Head of caudate nucleus (tissue), 42 donors: Measurements from ENCODE around the gene MBTD1.
"Not testable (repeated sequence)": the region's sequence is repeated elsewhere in the genome, so short reads cannot be mapped to it uniquely, and the experiment has no call there.

ENCODE experiments used
- DNase-seq, 42 donors: peaks; one replicate each; pipeline versions ENCODE4 v3.0.0 to v3.0.0-alpha.2; 2020 to 2021; ENCODE audit warnings: mixed read lengths in 7 of 42
- intact Hi-C: fragments of 100-400 bp; cut with DNase I; formaldehyde crosslinking; loops from one replicate; pipeline ENCODE4 v1.15.0; 2022

MBTD1 gene

GRCh38 chr17:51203838-51204237 lies 56.0 kb downstream of the MBTD1 start:
- no peak for DNase-seq
- intact Hi-C loops: no loop called here

GRCh38 chr17:51200846-51201245 lies 59.0 kb downstream of the MBTD1 start:
- DNase-seq: no peak
- intact Hi-C loops: no loop called here

- no peak for DNase-seq
Measured at GRCh38 chr17:51200295-51200694, 59.6 kb downstream of the MBTD1 start.

GRCh38 chr17:51197754-51198153 lies 62.1 kb downstream of the MBTD1 start:
- intact Hi-C loops: no loop called here
- no peak for DNase-seq

More at GRCh38 chr17:51200295-51200694, 59.6 kb downstream of the MBTD1 start:
- intact Hi-C loops: no loop called here

- no peak for DNase-seq
- intact Hi-C loops: no loop called here
Measured at GRCh38 chr17:51191895-51192294, 68.0 kb downstream of the MBTD1 start.

GRCh38 chr17:51189628-51190027 lies 70.2 kb downstream of the MBTD1 start:
- intact Hi-C loops: no loop called here

GRCh38 chr17:51189162-51189561 lies 70.7 kb downstream of the MBTD1 start:
- intact Hi-C loops: no loop called here
- no peak for DNase-seq

More at GRCh38 chr17:51189628-51190027, 70.2 kb downstream of the MBTD1 start:
- DNase-seq: no peak

- DNase-seq: no peak
- intact Hi-C loops: no loop called here
Measured at GRCh38 chr17:51188271-51188833, 71.5 kb downstream of the MBTD1 start.

- intact Hi-C loops: no loop called here
- DNase-seq: peak; percentile 29 to 92 (median 66)
Measured at GRCh38 chr17:51185763-51186332, 74.0 kb downstream of the MBTD1 start.

GRCh38 chr17:51184124-51184523 lies 75.7 kb downstream of the MBTD1 start:
- intact Hi-C loops: no loop called here

GRCh38 chr17:51180486-51180885 lies 79.4 kb downstream of the MBTD1 start:
- intact Hi-C loops: no loop called here
- no peak for DNase-seq

More at GRCh38 chr17:51184124-51184523, 75.7 kb downstream of the MBTD1 start:
- no peak for DNase-seq

GRCh38 chr17:51172030-51172429 lies 87.8 kb downstream of the MBTD1 start:
- DNase-seq: peak in 1 of 42 donors; percentile 13
- intact Hi-C loops: not testable (repeated sequence)

- no peak for DNase-seq
- intact Hi-C loops: no loop called here
Measured at GRCh38 chr17:51170736-51171135, 89.1 kb downstream of the MBTD1 start.

GRCh38 chr17:51169340-51169739 lies 90.5 kb downstream of the MBTD1 start:
- no peak for DNase-seq
- intact Hi-C loops: loop anchor here (10.0 kb wide), 1 partner anchor 85 kb away; no protein-coding TSS in a partner anchor

GRCh38 chr17:51166987-51167931 lies 92.6 kb downstream of the MBTD1 start:
- DNase-seq: peak in 38 of 42 donors; percentile 27 to 78 (median 56)
- intact Hi-C loops: loop anchor here (10.0 kb wide), 1 partner anchor 88 kb away; no protein-coding TSS in a partner anchor

- intact Hi-C loops: loop anchor here (10.0 kb wide), 1 partner anchor 88 kb away; no protein-coding TSS in a partner anchor
- DNase-seq: peak; percentile 36 to 89 (median 80)
Measured at GRCh38 chr17:51166198-51166986, 93.5 kb downstream of the MBTD1 start, which contains the start of gene NME2. Gene NME2 (plus strand): TSS chr17:51166411. CDS start chr17:51166831, 420 bp downstream.

GRCh38 chr17:51165680-51166197 lies 94.1 kb downstream of the MBTD1 start:
- DNase-seq: peak in 5 of 42 donors; percentile 11 to 45 (median 19)
- intact Hi-C loops: loop anchor here (10.0 kb wide), 1 partner anchor 89 kb away; no protein-coding TSS in a partner anchor

GRCh38 chr17:51164911-51165679 lies 94.8 kb downstream of the MBTD1 start:
- DNase-seq: peak in 1 of 42 donors; percentile 15
- intact Hi-C loops: loop anchor here (10.0 kb wide), 1 partner anchor 90 kb away; no protein-coding TSS in a partner anchor
